Prostate gland (tissue), 2 donors: ENCODE results near the gene WNT3A. TPM values are rescaled to one million over a fixed set of nuclear protein-coding genes. Genes with fewer than 3 reads are reported as not detected.

Source experiments
- DNase-seq: peaks from one replicate; pipeline ENCODE4 v3.0.0-alpha.2; 2019; ENCODE audit warnings: low spot score
- H3K27ac ChIP-seq, 2 donors: fragments of 200-600 bp; sonication (generic); 2 replicates each; pipeline ENCODE4 v1.5.1; 2017 to 2019
- H3K27me3 ChIP-seq: fragments of 200-600 bp; sonication (generic); replicated peaks from 2 replicates; pipeline ENCODE4 v1.5.1; 2019; ENCODE audit not compliant: insufficient read depth
- H3K36me3 ChIP-seq, 2 donors: fragments of 200-600 bp; sonication (generic); 1 replicate in 1 of 2; 2 replicates in 1 of 2; pipeline versions ENCODE4 v1.5.1 to v1.8.1; 2017 to 2019
- H3K4me1 ChIP-seq: fragments of 200-600 bp; sonication (generic); replicated peaks from 2 replicates; pipeline ENCODE4 v1.5.1; 2019
- H3K4me3 ChIP-seq, 2 donors: fragments of 200-600 bp; sonication (generic); 2 replicates each; pipeline ENCODE4 v1.5.1; 2017 to 2019
- H3K9me3 ChIP-seq: fragments of 200-600 bp; sonication (generic); 2 replicates; pipeline ENCODE4 v1.5.1; 2017
- CTCF ChIP-seq, 4 experiments: fragments of 200-600 bp in 2 of 4; fragments of 450-650 bp in 2 of 4; sonication (generic) in 2 of 4; IDR thresholded peaks; 1 replicate in 3 of 4; 2 replicates in 1 of 4; pipeline ENCODE4 v1.5.1; 2016 to 2019; ENCODE audit warnings: antibody characterized with exemption in 4 of 4, mild to moderate bottlenecking in 2 of 4, moderate library complexity in 2 of 4
- POLR2A ChIP-seq: fragments of 450-650 bp; IDR thresholded peaks from one replicate; pipeline ENCODE4 v1.6.1; 2016; ENCODE audit warnings: antibody characterized with exemption, mild to moderate bottlenecking
- POLR2AphosphoS5 ChIP-seq: sonication (generic); formaldehyde crosslinking; IDR thresholded peaks from one replicate; pipeline ENCODE4 v1.6.1; 2017; ENCODE audit warnings: antibody characterized with exemption
- WGBS: methylation state at CpG from one replicate; pipeline ENCODE4 v1.1.5; 2018; 5-methylcytosine and 5-hydroxymethylcytosine counted together
- intact Hi-C: fragments of 100-400 bp; cut with DNase I; formaldehyde crosslinking; loops from one replicate; pipeline ENCODE4 v1.14.2; 2022
- total RNA-seq, 2 donors: library from RNA; depleted of rRNA; stranded (reverse); fragments of >200 nt; gene quantifications; one replicate each; pipeline ENCODE4 v1.1.0, GENCODE V29; 2016

Gene WNT3A
- total RNA-seq, 2 donors from 2014 or later: 2.4 to 4.8 TPM

DNA sequence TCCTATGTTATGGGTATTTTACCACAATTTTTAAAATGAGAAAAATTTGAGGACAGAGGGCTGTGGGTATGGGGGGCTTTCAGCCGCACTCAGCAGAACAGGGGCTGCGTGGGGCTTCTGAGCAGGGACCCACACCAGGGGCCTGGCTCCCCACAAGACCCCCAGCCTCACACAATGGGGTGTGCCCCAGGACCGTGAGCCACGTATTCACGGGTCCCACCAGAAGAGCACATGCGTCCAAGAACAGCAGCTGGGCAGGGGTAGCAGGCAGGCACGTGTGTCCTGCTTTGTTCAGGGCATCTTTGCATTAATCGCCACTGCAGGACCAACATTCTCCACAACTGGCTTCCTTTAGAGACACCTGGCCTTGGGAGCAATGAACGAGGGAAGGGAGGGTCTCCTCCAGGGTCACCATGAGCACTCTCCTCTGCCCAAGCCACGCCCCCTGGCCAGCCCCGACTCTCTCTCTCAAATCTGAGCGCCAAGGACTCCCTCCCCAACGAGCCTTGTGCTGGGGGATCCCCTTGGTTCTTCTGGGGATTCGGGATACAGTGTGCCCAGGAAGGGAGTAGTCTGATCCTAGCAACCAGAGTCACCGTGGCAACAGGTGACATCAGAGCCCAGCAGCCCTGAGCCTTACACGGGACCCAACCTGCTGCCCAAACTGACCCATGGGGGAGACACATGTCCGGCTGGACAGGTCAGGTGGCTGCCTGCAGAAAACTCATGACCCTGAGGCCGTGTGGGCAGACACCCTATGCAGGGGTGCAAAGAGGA, 68.3 kb downstream of the WNT3A start:
- Histone ChIP-seq H3K4me3 (no peak overlapping the region), H3K27me3 (no peaks in the 10 kb centered on the region), H3K36me3 (no peaks in the 10 kb centered on the region), H3K27ac (no peak overlapping the region), H3K9me3 (no peaks in the 10 kb centered on the region), H3K4me1 (no peaks in the 10 kb centered on the region)
- no peak for TF ChIP-seq POLR2AphosphoS5
- TF ChIP-seq CTCF (IDR thresholded peaks at IDR 0.05): no peak
- TF ChIP-seq POLR2A: no peak
- DNase-seq: no peak
- WGBS: 53% methylated on average over 17 of the region's 18 CpGs
- intact Hi-C loops: no loop called here

GRCh38 chr1:228075801-228076271, 69.0 kb downstream of the WNT3A start:
- no peak overlapping the region for H3K4me3 ChIP-seq
- no peaks in the 10 kb centered on the region for H3K4me1 ChIP-seq
- H3K9me3 ChIP-seq: no peaks in the 10 kb centered on the region
- DNase-seq: no peak
- no peaks in the 10 kb centered on the region for H3K27me3 ChIP-seq
- no peak overlapping the region for H3K27ac ChIP-seq
- WGBS: 81% methylated on average over 9 of the region's 9 CpGs
- H3K36me3 ChIP-seq: no peaks in the 10 kb centered on the region
- TF ChIP-seq POLR2A: no peak
- no peak for TF ChIP-seq POLR2AphosphoS5
- TF ChIP-seq CTCF (IDR thresholded peaks at IDR 0.05): no peak
- intact Hi-C loops: no loop called here

DNA sequence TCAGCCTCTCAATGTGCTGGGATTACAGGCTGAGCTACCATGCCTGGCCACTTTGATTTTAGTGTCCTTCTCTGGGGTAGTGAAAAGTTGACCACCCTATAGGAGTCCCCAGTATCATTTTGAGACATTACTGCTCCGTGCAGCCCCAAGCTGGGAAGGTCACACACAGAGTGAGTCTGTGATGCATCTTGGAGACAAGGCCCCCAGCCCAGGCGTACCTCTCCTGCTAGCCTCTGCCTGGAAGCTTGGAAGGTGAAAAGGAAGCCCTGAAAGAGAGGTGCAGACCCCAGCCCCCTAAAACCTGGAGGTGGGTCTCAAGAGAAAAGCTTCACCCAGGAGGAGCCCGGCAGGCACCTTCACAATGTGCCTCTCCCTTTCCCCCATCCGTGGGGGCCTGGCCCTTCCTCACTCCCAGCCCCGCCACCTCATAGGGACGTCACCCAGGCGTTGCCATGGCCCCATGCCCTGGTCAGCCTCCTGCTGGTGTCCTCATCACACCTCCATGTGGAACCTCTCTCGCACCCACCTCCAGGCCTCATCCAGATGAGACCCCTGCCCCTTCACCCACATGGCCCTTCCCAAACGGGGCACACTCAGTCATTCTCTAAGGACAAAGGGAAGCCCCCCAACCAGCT, 70.1 kb downstream of the WNT3A start:
- H3K9me3 ChIP-seq: no peaks in the 10 kb centered on the region
- H3K27me3 ChIP-seq: no peaks in the 10 kb centered on the region
- H3K27ac ChIP-seq: no peak overlapping the region
- intact Hi-C loops: no loop called here
- peaks cover 7% of the 10 kb centered on the region for H3K4me1 ChIP-seq
- no peaks in the 10 kb centered on the region for H3K36me3 ChIP-seq
- DNase-seq: no peak
- no peak overlapping the region for H3K4me3 ChIP-seq
- TF ChIP-seq CTCF (IDR thresholded peaks at IDR 0.05): no peak
- no peak for TF ChIP-seq POLR2AphosphoS5
- no peak for TF ChIP-seq POLR2A
- WGBS: 72% methylated on average over 9 of the region's 9 CpGs

GRCh38 chr1:228077565-228078330, 71.0 kb downstream of the WNT3A start:
- TF ChIP-seq CTCF (IDR thresholded peaks at IDR 0.05) (no peak), POLR2A (no peak), POLR2AphosphoS5 (no peak)
- Histone ChIP-seq H3K4me3 (no peak overlapping the region), H3K4me1 (peaks cover 7% of the 10 kb centered on the region), H3K27me3 (no peaks in the 10 kb centered on the region), H3K36me3 (no peaks in the 10 kb centered on the region), H3K9me3 (no peaks in the 10 kb centered on the region), H3K27ac (no peak overlapping the region)
- WGBS: 64% methylated on average over 10 of the region's 10 CpGs
- no peak for DNase-seq
- intact Hi-C loops: no loop called here
